ENCODE measurements around the gene LMF1.

The LMF1 gene

DNA sequence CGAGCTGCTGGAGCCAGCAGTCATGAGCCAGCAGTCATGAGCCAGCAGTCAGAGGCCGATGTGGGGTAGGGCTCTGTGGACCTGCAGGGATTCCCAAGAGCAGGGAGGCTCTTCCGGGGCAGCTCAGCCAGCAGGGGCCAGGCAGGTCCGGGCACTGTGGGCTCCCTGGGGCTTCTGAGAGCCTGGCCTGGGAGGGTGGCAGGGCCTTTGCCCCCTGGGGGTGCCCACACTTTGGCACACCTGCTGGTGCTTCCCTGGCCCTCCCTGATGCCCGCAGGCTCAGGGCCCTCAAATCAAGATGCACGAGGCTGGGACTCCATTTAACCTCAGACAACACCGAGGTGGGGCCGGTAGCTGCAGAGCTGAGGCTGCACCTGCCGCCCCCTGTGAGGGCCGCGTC lies 28.9 kb upstream of the LMF1 start:
- TF ChIP-seq CTCF (IDR thresholded peaks at IDR 0.05; ENCODE audit: low read depth, low read length): no peak
- H3K9me3 ChIP-seq: peaks cover 11% of the 10 kb centered on the region
- no peaks in the 10 kb centered on the region for H3K36me3 ChIP-seq
- DNase-seq: no peak
- H3K4me3 ChIP-seq (ENCODE audit: low read depth, low read length): no peak overlapping the region
- peaks cover 3% of the 10 kb centered on the region; the same call in 1 of the 2 replicates for H3K4me1 ChIP-seq
- H3K27me3 ChIP-seq: peaks cover 50% of the 10 kb centered on the region

- no peak for DNase-seq
- peaks cover 11% of the 10 kb centered on the region for H3K9me3 ChIP-seq
- TF ChIP-seq CTCF (IDR thresholded peaks at IDR 0.05; ENCODE audit: low read depth, low read length): no peak
These were observed 27.8 kb upstream of the LMF1 start for GRCh38 chr16:998615-999014.

DNA sequence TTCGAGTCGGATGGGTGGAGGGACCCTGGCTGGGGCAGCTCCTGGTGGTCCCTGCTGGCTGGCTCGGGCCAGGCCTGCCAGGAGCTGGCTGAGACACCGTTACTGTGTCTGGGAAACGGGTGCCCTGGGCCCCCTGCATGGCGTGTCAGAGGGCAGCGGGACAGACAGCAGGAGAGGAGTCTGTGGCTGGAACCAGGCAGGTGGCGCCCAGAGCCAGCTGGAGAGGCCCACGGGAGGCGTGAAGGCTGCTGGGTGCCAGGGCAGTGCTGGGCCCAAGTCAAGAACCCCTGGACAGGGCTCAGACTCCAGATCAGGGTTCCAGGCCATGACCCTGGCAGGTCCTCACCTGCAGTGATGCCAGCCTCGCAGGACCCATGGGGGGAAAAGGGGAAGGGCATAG lies 27.4 kb upstream of the LMF1 start:
- H3K9me3 ChIP-seq: peaks cover 11% of the 10 kb centered on the region
- peaks cover 50% of the 10 kb centered on the region for H3K27me3 ChIP-seq
- DNase-seq: no peak
- H3K4me3 ChIP-seq (ENCODE audit: low read depth, low read length): no peak overlapping the region
- no peaks in the 10 kb centered on the region for H3K36me3 ChIP-seq
- no peak for TF ChIP-seq CTCF (IDR thresholded peaks at IDR 0.05; ENCODE audit: low read depth, low read length)
- peaks cover 3% of the 10 kb centered on the region; the same call in 1 of the 2 replicates for H3K4me1 ChIP-seq

More at GRCh38 chr16:998615-999014, 27.8 kb upstream of the LMF1 start:
- Histone ChIP-seq H3K4me3 (ENCODE audit: low read depth, low read length) (no peak overlapping the region), H3K4me1 (peaks cover 3% of the 10 kb centered on the region; the same call in 1 of the 2 replicates), H3K36me3 (no peaks in the 10 kb centered on the region), H3K27me3 (peaks cover 50% of the 10 kb centered on the region)

DNA sequence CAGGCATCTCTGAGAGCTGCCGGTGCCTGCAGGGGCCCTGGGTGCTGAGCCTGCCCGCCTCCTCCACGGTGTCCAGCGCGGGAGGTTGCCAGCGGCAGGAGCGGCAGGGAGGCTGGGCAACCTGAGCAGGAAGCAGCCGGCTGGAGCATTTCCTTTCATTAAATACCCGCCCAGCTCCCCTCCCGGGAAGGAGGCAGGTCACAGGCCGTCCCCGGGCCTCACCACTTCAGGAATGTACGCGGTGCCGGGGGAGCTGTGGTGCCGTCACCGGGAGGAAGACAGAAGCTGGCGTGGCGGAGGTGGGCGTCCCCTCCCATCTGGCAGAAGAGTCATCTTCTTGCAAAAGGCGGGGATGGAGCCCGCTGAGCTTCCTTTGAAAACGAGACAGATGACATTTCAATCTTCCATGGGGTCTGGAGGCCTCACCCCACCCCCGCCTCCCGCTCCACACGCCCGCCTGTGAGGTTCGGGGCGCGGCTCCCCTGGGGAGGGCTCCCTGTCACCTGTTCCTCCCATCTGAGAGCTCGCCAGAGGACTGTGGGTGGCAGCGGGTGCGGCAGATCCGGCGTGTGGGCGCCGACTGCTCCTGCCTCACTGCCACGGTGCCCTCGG lies 26.8 kb upstream of the LMF1 start:
- peaks cover 50% of the 10 kb centered on the region for H3K27me3 ChIP-seq
- H3K4me3 ChIP-seq (ENCODE audit: low read depth, low read length): no peak overlapping the region
- DNase-seq: no peak
- no peak for TF ChIP-seq CTCF (IDR thresholded peaks at IDR 0.05; ENCODE audit: low read depth, low read length)
- H3K4me1 ChIP-seq: no peaks in the 10 kb centered on the region
- H3K36me3 ChIP-seq: no peaks in the 10 kb centered on the region
- peaks cover 11% of the 10 kb centered on the region for H3K9me3 ChIP-seq

DNA sequence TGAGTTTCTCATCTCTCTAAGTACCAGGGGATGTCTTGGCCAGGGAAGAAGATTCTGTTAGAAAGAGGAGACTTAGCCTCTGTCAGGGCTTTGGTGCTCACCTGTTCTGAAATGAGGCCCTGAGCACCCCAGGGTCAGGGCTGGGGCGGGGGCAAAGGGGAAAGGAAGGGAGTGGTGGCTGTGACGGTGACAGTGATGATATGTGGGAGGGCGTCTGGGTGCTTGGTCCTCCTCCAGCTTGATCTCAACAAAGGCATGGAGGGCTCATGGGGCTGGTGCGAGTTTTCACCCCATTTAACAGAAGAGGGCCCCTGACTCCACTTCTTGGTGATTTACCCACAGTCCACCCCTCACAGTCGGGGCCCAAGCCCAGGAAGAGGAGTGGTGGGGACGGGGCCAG lies 25.9 kb upstream of the LMF1 start:
- peaks cover 50% of the 10 kb centered on the region for H3K27me3 ChIP-seq
- TF ChIP-seq CTCF (IDR thresholded peaks at IDR 0.05; ENCODE audit: low read depth, low read length): no peak
- no peak overlapping the region for H3K4me3 ChIP-seq (ENCODE audit: low read depth, low read length)
- no peaks in the 10 kb centered on the region for H3K36me3 ChIP-seq
- peaks cover 11% of the 10 kb centered on the region for H3K9me3 ChIP-seq
- no peak for DNase-seq
- no peaks in the 10 kb centered on the region for H3K4me1 ChIP-seq

- H3K36me3 ChIP-seq: no peaks in the 10 kb centered on the region
- H3K4me1 ChIP-seq: no peaks in the 10 kb centered on the region
- peaks cover 54% of the 10 kb centered on the region for H3K27me3 ChIP-seq
- DNase-seq: no peak
- peaks cover 11% of the 10 kb centered on the region for H3K9me3 ChIP-seq
- no peak for TF ChIP-seq CTCF (IDR thresholded peaks at IDR 0.05; ENCODE audit: low read depth, low read length)
- no peak overlapping the region for H3K4me3 ChIP-seq (ENCODE audit: low read depth, low read length)
These were observed 25.0 kb upstream of the LMF1 start for GRCh38 chr16:995783-996182.
